GM19324 (cell line): ENCODE data around the gene PEA15.
A peak's percentile ranks its signal among the peaks of the same experiment; 100 is the strongest.

Experiments used
- ATAC-seq: cut with Tn5 transposase; IDR thresholded peaks from one replicate; pipeline ENCODE4 v1.9.1; 2021; ENCODE audit warnings: mild to moderate bottlenecking, moderate library complexity; ENCODE audit not compliant: unreplicated experiment, low FRiP score

PEA15 gene, protein sequence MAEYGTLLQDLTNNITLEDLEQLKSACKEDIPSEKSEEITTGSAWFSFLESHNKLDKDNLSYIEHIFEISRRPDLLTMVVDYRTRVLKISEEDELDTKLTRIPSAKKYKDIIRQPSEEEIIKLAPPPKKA

DNA sequence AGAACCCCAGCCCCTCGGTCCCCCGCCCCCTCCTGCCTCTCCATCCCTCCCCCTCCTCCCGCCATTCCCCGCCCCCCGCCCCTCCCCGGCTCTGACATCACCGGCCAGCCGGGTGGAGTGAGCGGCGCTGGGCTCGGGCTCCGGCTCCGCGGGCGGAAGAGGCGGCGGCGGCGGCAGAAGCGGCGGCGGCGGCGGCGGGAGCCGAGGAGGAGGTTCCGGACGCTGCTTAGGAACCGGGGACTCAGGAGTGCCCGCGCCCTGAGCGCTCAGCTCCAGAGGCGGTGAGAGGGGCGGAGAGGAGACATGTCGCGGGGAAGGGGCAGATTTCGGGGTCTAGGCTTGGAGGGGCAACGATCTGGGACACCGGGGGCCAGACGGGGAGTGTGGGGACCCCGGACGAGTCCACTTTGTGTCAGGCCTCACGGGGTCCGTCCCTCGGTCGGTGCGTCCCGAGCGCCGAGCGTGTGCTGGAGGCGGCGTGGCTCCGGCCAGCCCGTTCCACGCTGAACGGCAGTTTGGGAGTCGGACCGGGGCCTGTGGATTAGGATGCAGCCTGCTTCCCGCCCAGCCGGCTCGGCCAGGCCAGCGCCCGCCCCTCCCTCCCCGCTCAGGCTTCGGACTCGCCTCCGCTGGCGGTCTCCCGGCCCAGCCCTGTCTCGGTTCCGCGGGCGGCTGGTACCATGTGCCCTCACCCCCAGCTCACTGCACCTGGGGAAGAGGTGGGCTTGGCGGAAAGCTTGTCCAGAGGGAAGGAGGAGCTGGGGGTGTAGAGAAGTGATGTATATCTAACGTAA, at the start of gene PEA15:
Gene PEA15 (plus strand): TSS at position 143 of the 794 bp plus-strand sequence. CDS start 6,161 bp downstream, outside the sequence.
- ATAC-seq: peak; percentile 56

DNA sequence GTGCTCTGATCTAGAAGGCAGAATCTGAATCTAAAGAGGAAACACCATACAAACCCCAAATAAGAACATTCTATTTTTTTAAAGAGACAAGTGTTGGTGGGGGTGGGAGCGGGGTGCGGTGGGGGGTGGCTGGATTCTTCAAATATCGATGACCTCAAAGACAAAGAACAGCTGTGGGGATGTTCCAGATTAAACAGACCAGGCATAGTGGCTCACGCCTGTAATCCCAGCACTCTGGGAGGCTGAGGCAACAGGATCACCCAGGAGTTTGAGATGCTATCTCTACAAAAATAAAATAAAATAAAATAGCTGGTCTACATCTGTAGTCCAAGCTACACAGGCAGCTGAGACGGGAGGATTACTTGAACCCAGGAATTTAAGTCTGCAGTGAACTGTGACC, 48.8 kb upstream of the PEA15 start:
- ATAC-seq: no peak

DNA sequence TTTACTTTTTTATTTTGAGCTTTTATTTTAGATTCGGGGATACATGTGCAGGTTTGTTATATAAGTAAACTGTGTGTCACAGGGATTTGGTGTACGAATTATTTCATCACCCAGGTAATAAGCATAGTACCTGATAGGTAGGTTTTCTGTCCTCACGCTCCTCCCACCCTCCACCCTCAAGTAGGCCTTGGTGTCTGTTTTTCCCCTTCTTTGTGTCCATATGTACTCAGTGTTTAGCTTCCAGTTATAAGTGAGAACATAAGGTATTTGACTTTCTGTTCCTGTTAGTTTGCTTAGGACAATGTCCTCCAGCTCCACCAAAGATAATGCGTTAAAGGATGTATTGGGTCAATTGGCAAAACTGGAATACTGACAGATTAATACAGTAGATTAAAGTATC, 48.0 kb upstream of the PEA15 start:
- no peak for ATAC-seq

DNA sequence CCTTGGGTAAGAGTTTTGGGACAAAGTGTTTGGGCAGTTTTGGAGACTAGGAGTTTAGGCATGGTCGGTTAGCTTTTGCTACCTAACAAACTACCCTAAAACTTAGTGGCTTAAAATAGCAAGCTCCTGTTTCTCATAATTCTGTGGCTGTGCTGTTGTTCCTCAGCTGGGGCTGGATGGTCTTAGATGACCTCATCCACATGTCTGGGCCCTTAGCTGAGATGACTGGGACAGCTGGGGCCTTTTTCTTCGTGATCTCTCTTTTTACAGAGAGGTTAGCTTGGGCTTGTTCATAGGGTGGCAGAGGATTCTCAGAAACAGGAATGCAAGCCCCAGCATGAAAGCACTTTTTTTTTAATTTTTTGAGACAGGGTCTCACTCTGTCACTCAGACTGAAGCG, 47.2 kb upstream of the PEA15 start:
- ATAC-seq: no peak

DNA sequence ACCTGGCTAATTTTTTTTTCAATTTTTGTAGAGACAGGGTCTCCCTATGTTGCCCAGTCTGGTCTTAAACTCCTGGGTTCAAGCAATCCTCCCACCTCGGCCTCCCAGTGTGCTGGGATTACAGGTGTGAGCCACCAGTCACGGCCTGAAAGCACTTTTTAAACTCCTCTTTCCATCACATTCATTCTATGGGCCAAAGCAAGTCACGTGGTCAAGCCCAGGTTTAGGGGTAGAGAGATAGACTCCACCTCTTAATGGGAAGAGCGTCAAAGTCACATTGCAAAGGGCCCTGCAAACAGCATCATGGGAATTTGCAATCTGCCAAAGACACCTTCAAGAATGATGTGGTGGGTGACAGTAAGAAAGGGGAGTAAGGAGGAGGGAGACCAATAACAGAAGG, 46.6 kb upstream of the PEA15 start:
- ATAC-seq: no peak

DNA sequence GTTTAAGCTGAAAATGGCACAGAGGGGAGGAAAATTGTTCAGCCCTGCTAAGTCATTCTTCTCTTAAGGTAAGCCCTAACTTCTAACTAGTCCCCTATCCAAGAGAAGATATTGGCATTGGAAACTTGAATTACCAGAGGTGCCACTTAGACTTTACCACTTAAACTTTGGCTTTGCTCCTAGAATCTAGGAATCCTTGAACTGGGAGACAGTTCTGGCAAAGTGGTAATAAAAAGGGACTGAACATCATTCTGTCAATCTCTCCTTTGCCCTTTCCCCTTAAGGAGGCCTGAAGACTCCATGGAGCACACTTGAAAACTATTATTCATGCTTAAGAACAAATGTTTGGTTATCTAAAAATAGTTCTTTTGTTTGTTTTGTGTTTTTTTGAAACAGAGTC, 45.3 kb upstream of the PEA15 start:
- ATAC-seq: no peak

DNA sequence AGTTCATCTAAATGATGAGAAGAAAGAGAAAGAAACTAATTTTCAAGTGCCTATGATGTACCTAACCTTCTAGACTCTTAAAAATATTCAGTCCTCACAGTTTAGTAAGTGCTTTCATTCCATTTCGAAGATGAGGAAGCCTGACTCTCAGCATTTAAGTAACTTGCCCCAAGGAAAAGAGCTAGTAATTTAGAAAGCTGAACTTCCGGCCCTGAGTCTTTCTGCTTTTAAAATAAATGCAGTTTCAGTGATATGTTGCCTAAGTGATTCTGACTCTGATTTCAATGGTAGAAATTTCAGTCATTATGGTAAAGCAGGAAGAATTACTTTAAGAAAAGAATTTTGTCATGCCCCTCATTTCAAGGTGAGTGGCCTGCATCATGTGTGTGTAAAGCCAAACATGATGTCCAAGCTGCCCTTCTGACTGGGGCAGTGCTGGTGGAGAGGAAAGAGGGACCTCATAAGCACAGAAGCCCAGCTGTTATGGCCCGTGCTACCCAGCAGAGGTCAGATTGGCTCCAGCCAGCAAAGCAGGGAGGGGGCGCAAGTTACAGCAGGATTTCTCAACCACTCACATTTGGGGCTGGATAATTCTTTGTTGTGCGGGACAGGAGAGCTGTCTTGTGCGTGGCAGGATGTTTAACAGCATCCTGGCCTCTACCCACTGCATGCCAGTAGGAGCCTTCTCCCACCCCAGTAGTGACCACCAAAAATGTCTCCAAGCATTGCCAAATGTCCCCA, 43.0 kb upstream of the PEA15 start:
- no peak for ATAC-seq

DNA sequence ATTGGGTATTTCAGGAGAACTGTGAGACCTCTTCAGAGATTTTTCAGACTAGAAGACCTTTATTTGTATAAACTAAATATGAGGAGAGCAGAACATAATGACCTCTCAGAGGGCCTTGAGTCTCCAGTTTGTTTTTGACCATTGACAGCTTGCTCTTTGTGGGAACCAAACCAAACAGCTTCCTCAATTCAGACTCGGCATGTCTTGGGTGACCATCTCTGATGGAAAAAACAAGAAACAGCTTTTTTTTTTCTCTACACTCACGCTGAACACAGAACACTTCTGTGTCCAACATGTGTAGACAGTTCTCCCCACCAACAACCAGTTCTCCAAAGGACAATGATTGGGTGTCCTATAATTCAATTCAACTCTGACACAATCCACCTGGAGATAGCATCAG, 42.3 kb upstream of the PEA15 start:
- no peak for ATAC-seq

DNA sequence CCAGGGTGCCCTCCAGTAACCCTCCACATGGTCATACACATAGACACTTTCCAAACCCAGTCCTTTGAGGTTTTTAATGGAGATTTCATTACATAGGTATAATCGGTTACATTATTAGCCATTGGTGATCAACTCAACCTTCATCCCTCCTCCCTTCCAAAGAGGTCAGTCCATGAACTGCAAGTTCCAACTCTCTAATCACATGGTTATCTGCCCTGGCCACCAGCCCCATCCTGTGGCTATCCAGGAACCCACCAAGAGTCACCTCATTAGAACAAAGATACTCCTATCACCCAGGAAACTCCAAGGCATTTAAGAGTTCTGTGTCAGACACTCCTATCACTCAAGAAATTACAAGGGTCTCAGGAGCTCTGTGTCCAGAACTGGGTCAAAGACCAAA, 41.6 kb upstream of the PEA15 start:
- no peak for ATAC-seq

DNA sequence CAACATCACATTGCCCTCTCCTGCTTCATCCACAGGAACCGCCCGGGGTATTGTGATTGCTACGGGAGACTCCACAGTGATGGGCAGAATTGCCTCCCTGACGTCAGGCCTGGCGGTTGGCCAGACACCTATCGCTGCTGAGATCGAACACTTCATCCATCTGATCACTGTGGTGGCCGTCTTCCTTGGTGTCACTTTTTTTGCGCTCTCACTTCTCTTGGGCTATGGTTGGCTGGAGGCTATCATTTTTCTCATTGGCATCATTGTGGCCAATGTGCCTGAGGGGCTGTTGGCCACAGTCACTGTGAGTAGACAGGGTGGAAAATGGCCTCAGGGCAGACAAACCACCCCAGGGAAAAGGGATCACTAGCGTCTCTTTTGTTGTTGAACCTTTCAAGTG, 41.1 kb upstream of the PEA15 start:
- ATAC-seq: no peak

DNA sequence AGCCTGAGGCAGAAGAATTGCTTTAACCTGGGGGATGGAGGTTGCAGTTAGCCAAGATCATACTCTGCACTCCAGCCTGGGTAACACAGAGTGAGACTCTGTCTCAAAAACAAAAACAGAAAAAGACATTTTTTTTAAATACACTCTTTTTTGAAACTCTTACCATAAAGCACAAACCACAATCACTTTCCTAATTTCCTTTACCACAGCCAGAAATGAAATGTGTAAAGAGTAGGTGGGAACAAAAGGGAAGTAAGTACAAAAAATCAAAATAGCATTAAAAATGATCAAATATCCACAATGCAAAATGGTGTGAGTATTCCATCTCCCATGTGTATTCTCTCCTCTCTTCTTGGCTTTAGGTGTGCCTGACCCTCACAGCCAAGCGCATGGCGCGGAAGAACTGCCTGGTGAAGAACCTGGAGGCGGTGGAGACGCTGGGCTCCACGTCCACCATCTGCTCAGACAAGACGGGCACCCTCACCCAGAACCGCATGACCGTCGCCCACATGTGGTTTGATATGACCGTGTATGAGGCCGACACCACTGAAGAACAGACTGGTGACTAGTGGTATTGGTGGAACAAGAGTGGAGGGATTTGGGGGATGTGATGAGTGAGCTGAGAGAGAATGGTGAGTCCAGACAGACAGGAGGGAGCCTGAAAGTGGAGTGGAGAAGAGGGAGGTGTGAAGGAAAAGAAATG, 38.9 kb upstream of the PEA15 start:
- ATAC-seq: no peak

DNA sequence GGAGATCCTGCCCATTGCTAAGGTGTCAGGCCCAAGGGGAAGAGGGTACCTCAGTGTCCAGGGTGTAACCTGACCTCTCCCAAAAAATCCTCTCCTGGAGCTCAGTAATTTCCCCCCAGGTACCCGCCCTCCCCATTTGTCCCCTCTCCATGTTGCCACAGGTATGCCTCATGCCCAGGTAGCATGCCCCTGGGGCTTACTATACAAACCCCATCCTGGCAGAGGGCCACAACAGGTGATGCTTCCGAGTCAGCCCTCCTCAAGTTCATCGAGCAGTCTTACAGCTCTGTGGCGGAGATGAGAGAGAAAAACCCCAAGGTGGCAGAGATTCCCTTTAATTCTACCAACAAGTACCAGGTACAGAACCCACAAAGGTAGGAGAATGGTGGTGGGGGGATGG, 38.1 kb upstream of the PEA15 start:
- no peak for ATAC-seq

DNA sequence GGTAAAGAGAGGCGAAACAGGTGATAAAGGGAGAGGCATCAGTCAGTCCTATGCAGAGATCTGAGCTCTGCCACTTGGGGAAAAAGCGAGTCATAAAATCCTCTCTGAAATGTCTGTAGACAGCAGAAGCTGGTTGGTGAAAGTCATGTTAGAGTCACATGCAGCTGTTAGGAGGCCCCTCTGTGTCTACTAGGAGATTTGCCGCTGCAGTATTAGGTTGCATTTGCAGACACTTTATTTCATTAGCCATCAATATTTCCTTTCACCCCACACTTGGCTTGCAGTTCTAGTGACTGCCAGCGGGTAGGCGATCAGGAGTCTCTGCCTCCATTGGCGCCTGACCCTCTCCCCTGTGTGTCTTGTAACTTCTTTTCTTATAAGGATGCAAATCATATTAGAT, 37.6 kb upstream of the PEA15 start:
- no peak for ATAC-seq

DNA sequence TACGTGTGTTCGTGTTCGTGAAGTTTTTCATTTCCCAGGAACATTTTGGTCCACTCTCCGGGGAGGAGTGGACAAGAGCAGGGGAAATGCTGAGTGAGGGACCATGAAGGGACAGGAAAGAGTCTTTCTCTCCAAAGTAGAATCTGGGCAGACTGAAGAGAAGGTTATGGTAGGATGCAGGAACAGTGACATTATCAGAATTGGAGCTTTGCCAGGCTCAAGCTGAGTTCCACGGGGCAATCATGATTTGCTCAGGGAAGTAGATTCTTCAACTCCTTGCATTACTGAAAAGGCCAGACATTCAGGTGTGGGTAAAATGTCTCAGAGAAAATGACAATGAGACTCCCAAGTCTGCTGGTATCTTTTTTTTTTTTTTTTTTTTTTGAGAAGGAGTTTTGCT, 37.2 kb upstream of the PEA15 start:
- no peak for ATAC-seq

DNA sequence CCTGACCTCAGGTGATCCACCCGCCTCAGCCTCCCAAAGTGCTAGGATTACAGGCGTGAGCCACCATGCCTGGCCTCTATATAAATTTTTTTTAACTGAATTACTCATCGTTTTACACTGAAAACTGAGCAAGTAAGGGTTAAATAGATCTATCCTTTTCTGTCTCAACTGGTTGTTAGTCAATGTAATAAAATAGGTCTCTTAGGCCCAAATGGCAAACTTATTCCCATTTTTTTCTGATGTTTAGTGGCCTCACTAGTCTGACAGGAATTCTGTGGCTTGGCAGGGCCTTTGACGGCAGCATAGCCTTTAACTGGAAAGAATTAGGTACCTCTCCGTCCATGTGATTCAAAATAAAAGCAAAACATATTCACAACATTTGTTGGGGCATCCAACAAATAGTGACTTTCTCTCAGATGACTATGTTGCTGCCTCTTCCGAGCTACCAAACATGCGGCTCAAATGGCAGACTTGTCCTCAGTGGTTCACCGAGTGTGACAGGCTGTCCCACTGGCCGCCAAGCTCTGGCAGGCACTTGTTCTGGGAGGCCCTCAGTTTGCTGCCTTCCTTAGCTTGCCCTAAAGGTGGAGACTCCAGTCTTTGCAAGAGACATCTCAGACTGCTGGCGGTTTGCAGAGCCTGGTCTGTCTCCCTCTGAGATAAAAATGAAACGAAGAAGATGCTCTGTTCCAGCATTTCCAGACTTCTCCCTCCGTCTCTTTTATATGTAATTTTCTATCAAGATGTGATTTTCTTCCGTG, 36.4 kb upstream of the PEA15 start:
- ATAC-seq: no peak

DNA sequence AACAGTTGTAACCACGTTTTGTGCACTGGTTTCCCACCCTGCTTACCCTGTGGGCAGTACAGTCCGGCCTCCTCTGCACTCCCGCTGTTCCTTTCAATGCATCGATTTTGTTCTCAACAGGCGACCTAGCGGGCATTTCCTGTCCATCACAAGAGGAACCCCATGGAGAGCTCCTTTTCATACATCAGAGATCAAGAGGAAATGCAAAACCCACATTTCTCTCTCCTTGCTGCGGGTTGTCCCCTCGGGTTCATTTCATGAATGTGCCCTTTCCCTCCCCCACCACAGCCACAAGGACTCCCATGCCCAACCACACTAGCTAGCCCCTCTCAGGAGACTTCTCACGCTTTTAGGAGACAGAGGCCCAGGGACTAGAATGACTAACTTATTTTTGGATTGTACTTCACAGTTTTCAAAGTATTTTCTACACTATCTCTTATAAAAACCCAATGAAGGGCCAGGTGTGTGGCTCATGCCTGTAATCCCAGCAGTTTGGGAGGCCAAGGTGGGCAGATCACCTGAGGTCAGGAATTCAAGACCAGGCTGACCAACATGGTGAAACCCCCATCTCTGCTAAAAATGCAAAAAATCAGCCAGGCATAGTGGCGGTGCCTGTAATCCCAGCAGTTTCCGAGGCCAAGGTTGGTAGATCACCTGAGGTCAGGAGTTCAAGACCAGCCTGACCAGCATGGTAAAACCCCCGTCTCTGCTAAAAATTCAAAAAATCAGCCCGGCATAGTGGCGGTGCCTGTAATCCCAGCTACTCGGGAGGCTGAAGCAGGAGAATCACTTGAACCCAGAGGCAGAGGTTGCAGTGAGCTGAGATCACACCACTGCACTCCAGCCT, 35.4 kb upstream of the PEA15 start:
- ATAC-seq: no peak

DNA sequence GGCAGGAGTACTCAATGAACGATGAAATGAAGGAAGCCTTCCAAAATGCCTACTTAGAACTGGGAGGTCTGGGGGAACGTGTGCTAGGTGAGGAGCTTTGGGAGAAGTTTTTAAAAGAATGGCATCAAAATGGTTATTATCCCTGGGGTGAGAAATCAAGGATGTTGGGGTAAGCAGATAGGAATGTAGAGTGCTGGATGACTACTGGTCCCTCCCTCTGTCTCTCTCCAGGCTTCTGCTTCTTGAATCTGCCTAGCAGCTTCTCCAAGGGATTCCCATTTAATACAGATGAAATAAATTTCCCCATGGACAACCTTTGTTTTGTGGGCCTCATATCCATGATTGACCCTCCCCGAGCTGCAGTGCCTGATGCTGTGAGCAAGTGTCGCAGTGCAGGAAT, 33.8 kb upstream of the PEA15 start:
- ATAC-seq: no peak

DNA sequence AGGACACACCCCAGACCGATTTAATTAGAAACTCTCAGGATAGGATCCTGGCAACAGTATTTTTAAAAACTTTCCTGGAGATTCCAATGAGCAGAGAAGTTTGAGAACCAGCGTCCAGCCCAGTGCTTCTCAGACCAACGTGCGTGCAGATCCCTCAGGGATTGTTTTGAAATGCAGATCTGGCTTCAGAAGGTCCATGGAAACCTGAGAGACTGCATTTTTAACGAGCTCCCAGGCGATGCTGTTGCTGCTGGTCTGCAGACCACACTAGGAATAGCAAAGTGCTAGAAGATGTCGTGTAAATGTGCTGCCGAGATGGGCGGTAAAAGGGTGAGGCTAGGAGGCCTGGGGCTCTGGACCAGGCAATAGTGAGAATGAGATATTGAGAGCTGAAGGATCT, 33.2 kb upstream of the PEA15 start:
- no peak for ATAC-seq

DNA sequence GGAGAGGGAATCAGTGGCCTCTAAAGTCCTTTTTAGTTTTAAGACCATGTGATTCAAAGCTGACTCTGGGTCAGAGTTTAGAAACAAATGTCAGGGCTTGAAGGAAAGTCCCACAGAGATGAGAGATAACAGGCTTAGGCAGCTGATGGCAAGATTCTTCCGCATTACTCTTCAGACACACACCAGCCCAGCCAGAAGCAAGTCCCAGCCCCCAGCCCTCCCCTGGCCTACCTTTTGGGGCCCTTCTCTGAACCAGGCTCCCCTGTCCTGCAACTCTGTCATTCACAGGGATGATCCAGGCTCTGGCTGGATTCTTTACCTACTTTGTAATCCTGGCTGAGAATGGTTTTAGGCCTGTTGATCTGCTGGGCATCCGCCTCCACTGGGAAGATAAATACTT, 28.0 kb upstream of the PEA15 start:
- no peak for ATAC-seq

DNA sequence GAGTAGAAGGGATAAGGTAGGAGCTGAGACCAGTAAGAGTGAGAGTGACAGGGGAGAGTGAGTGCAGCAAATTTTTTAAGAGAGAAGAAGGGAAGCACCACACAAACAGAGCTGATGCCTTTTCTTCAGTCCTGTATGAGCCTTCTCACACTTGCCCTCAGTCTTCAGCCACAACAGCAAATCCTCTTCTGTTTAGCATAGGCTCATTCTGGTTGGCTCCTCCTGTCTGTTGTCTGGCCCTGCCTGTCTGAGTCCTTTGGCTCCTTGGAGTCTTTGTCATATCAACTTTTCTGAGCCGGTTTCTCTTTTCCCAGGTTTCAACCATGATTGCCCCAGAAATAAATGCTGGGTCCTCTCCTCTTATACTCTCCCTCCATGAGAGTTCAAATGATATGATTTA, 27.5 kb upstream of the PEA15 start:
- ATAC-seq: no peak
